Suppressor macrophage treated with lipopolysaccharide for 4 hours (primary cell): ENCODE results near the gene YPEL2.
A peak's percentile ranks its signal among the peaks of the same experiment; 100 is the strongest.

Source experiments
- DNase-seq: peaks from one replicate; pipeline ENCODE4 v3.0.0-alpha.2; 2020

Gene YPEL2

GRCh38 chr17:59331929-59332748, 684 bp downstream of the YPEL2 start:
- peak; percentile 57 for DNase-seq

DNA sequence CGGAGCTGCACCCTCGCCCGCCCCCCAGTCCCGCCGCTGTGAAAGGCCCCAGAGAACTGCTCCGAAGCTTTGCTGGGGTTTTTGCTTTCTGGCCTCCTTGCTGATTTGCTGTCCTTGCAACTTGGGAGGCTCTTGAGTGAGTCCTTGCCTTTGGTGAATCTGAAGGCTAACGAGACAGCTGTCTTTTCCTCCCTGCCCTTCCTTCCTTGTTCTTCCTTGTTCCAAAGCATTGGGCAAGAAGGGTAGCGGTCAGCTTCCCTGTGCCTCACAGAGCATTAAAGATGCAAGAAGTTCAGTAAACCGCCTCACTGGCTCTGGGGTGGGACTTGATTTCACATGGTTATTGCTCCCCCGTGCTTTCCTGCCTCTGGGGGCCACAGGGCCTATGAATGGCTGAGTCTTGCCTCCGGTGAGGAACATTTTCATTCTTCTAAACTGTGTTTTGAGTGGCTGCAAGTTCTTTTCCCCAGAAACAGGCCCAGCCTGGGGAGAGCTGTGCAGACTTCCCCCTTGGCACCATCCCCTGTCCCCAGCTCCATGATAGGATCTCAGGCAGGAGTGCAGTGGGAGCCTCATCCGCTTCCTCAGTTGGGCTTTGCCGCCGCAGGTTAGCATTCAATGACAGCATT, 1.4 kb downstream of the YPEL2 start:
- peak; percentile 75 for DNase-seq

DNA sequence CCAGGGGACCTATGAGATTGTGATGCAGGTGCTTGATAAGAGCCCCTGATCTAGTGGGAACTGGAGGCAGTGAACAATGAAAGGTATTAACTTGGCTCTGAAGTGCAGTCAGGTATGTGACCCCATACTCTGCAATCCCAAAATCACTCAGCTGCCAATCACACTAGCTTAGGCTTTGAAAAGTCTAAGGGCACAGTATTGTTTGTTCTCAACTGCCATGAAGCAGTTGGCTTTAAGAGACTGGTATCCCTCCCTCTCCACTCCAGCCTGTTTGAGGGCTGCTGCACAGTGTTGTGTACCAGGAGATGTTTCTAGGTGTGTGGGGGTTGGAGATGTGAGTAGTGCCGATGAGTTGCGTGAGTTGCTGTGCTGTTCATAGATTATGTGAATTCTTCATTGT, 2.4 kb downstream of the YPEL2 start:
- no peak for DNase-seq

- no peak for DNase-seq
These were observed 4.2 kb downstream of the YPEL2 start for GRCh38 chr17:59335685-59336084.

- no peak for DNase-seq
These were observed 6.4 kb downstream of the YPEL2 start for GRCh38 chr17:59337741-59338299.

GRCh38 chr17:59338498-59338897, 7.0 kb downstream of the YPEL2 start:
- no peak for DNase-seq

GRCh38 chr17:59341922-59342321, 10.5 kb downstream of the YPEL2 start:
- no peak for DNase-seq

- DNase-seq = no peak
These were observed 11.3 kb downstream of the YPEL2 start for GRCh38 chr17:59342681-59343131.

DNA sequence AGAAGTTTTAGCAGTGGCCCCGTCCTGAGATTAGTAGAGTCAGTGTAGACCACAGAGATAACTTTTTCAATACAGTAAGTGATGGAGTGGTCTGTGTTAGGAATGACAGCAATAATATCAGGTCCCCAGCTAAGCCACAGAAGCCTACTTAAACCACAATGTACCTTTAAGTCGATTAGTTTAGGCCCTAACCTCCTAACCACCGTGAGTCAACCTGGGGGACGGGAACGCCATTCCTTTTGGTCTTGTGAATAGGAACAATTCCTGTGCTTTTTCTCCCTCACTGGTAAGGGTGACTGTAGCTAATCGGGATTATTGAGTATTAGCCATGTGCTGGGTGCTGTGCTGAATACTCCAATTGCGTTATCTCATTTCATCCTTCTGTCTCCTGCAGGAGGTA, 14.0 kb downstream of the YPEL2 start:
- no peak for DNase-seq

GRCh38 chr17:59346341-59346740, 14.9 kb downstream of the YPEL2 start:
- DNase-seq = no peak

DNA sequence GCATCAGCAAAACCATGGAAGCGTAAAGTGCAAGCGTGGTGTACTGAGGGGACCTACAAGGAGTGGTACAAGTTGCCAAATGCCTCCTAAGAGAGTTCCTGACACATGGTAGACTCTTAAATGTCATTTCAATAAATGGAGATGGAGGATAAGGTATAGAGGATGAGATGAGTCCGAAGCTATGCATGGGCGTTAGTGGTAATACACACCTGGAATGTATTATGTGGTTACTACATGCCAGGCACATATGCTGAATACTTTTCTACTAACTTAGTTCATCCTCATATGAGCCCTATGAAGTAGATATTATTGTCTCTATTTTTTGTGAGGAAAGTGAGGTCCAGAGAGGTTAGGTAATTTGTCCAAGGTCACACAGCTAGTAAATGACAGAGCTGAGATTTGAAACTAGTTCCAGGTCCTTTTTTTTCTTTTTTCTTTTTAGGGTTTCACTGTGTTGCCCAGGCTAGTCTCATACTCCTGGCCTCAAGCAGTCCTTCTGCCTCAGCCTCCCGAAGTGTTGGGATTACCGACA, 15.5 kb downstream of the YPEL2 start:
- DNase-seq = no peak

GRCh38 chr17:59347975-59348391, 16.5 kb downstream of the YPEL2 start:
- no peak for DNase-seq

DNA sequence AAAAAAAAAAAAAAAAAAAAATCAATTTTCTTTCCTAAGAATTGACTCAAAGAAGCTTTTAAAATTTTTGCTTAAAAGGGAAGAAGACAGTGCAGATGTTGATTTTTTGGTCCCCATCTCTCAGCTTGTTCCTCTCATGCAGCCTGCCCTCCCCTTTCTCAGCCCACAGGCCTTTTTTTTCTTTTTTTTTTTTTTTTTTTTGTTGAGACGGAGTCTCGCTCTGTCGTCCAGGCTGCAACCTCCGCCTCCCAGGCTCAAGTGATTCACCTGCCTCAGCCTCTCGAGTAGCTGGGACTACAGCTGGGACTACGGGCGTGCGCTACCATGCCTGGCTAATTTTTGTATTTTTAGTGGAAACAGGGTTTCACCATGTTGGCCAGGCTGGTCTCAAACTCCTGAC, 17.7 kb downstream of the YPEL2 start:
- DNase-seq = no peak

DNA sequence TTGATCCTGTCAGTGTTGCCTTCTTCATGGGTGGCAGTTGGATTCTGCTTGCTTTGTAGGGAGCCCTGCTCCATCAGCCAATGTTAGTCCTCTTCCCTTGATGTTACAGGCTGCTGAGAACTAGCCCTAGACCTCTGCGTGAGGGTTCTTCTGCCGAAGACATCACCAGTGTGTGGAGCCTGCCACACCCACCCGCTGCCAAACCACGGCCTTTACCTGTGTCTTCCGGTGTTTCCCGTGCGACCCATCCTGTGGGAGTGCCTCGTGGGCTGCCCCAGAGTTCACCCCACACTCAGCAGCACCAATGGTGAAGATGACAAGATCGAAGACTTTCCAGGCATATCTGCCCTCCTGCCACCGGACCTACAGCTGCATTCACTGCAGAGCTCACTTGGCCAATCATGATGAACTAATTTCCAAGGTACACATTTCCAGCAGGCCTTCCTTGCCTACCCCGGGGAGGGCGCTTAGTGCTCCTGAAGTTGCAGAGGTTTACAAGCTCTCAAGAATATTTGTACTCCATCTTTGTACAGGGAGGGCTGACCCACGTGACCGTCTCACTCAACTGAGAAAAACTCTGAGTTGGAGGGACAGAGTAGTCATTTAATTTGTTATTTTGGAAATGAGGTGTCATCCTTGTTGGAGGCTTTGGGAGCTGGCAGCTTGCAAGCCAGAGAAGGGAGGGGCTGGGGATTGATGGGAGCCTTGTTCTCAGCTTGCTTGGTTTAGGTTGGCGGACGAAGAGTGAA, 21.8 kb downstream of the YPEL2 start:
- no peak for DNase-seq

GRCh38 chr17:59353936-59354755, 22.7 kb downstream of the YPEL2 start:
- DNase-seq = no peak

DNA sequence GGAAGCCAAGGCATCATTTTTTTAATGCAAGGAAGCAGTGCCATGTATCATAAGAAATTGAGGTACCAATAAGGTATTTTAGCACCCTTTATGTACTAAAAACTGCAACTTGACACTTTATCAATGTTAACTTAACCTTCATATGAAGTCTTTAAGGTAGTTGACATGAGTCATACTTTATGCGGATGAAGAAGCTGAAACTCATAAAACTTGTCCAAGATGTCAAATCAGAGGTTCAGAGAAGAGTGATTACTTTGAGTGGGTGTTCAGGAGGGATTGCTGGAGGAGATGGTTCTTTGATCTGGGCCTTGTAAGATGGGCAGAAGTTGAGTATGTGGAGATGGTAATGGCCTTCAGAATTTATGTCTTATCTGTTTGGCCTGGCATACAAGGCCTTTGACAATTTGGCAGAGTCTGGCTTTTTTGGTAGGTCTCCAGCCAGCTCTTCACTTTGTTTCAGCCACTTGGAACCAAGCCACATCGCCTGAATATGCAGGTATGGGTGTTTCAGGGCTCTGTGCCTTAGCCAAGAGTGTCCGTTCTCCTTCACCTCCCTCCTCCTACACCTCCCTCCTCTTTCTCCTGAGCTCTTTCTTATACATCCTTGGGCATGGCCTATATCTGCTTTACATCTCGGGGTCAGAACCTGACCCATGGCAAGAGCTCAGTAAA, 23.7 kb downstream of the YPEL2 start:
- DNase-seq = no peak

- DNase-seq = no peak
These were observed 24.4 kb downstream of the YPEL2 start for GRCh38 chr17:59355702-59356325.

GRCh38 chr17:59356543-59357218, 25.2 kb downstream of the YPEL2 start:
- no peak for DNase-seq

DNA sequence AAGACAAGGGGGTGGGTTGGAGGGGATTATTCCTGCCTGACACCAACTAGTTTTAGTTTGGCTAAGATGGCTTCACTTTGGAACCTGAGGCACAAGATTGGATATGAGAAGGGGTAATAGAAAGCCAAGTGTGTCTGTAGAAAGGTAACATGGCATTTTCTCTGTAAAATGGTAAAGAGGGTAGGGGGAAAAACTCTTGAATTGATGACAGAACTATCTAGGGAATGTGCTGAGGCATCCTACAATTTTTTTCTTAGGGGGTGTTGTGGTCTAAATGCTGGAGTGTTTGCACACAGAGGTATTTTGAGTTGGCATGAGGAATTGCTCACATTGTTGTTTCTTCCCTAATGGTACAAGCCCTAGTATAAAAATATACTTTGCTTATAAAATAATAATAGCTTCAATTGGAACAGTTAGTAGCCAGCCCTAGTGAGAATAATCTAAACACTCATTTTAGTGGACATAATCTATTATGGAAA, 25.8 kb downstream of the YPEL2 start:
- DNase-seq = no peak

- DNase-seq = peak; percentile 65
These were observed 26.5 kb downstream of the YPEL2 start for GRCh38 chr17:59357929-59358328.
